Left kidney (tissue), 2 donors: ENCODE results near the gene RSRC1. TPM values are rescaled to one million over a fixed set of nuclear protein-coding genes. Genes with fewer than 3 reads are reported as not detected.
"Not testable (repeated sequence)": the region's sequence is repeated elsewhere in the genome, so short reads cannot be mapped to it uniquely, and the experiment has no call there.

Source experiments
- DNase-seq: peaks from one replicate; pipeline ENCODE4 v3.0.0-alpha.2; 2013
- polyA plus RNA-seq: library from polyadenylated mRNA; unstranded; fragments of 120-200 nt; gene quantifications from one replicate; pipeline ENCODE4 v1.2.1, GENCODE V29; 2013; ENCODE audit not compliant: insufficient read length

Gene RSRC1
- polyA plus RNA-seq, 1 donor: 40.0 TPM

DNA sequence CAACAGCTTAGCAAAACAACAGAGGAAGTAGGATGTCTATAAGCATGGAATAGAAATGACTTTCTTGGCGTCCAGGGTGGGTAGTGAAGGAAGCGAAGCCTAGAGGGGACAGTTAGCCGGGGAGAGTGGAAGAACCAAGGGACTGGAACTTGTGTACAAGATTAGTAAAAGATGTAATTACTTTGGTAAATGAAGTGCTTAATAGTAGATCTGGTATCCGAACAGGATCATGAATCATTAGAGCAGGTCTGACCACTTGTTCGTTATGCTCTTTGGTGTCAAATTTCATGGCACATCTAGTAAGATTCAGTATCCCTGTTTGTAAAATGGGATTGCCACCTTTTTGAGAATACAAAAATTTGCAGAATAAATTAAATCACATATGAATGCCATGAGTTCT, 348.6 kb downstream of the RSRC1 start:
- DNase-seq: peak; percentile 11

DNA sequence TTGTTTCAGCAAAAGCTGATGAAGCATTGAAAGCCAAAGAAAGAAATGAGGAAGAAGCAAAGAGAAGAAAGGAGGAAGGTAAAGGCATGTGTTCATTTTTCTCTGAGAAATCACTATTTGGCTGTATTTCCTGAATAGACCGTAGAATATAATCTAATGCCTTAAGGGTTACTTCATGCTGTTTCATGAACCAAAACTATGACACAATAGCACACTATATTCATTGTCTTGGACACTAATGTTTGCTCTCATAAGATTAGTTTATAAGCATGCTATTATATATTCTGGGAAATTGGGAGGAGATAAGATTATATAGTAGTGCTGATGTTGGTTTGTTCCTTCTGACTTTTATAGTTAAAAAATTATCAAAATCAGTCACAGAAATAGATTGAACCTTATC, 351.0 kb downstream of the RSRC1 start:
- DNase-seq: no peak

GRCh38 chr3:158463556-158463955, 353.7 kb downstream of the RSRC1 start:
- DNase-seq: no peak

- no peak for DNase-seq
Measured at GRCh38 chr3:158465074-158465473, 355.2 kb downstream of the RSRC1 start.

GRCh38 chr3:158470944-158471638, 361.2 kb downstream of the RSRC1 start:
- DNase-seq: no peak

- no peak for DNase-seq
Measured at GRCh38 chr3:158471639-158472294, 361.9 kb downstream of the RSRC1 start.

DNA sequence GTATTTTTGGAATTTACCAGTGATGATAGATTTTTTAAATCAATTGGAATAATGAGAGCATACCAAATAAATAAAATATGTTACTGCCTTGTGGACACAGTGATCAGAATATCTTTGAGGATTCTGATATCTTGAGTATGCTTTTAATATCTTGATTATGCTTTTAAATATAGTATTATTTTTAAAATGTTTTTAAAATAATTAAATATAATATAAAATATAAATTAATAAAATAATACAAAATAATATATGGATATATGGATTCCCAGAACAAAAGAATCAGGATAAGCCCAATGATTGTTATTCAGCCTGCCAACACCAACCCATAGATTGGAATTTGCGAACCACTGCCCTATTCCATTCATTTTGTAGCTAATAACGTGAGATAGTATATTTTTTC, 369.2 kb downstream of the RSRC1 start:
- no peak for DNase-seq

- no peak for DNase-seq
Measured at GRCh38 chr3:158483701-158484235, 373.9 kb downstream of the RSRC1 start.

GRCh38 chr3:158486200-158486599, 376.3 kb downstream of the RSRC1 start:
- DNase-seq: no peak

DNA sequence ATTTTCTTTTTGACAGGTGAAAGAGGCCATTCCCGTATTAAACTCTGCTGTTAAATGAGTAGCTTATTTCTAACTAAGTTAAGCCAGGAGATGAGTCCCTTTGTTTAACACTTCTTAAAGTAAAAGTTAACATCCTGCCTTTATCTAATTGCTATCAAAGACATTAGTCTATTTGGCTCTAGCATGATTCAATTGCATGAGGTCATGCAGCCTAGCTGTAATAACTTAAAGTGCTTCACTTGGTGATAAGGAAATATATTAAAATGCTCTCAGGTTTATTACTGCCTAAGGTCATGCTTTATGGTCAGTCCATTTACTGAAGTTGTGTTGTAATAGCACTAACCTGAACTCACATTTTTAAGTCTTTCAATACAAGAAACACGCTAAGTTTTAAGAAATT, 378.8 kb downstream of the RSRC1 start:
- DNase-seq: no peak

GRCh38 chr3:158489181-158489580, 379.3 kb downstream of the RSRC1 start:
- DNase-seq: no peak

GRCh38 chr3:158491968-158492367, 382.1 kb downstream of the RSRC1 start:
- DNase-seq: no peak

DNA sequence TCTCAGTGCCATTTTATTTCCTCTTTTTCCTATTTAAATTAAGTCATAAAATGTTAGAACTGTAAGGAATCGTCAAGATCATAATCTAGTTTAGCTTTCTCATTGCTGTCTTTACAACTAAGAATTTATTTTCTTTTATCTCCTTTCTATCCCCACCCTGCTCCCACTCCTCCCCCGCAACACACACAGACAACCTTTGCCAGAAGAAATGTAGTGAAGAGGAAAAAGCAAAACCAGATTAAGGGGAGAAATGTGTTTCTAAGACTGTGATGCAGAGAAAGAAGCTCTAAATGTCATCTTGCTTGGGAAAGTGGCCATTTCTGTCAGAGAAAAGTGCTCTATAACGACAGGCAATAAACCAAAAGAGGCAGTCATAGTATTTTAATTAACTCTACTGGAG, 382.8 kb downstream of the RSRC1 start:
- DNase-seq: peak; percentile 15

DNA sequence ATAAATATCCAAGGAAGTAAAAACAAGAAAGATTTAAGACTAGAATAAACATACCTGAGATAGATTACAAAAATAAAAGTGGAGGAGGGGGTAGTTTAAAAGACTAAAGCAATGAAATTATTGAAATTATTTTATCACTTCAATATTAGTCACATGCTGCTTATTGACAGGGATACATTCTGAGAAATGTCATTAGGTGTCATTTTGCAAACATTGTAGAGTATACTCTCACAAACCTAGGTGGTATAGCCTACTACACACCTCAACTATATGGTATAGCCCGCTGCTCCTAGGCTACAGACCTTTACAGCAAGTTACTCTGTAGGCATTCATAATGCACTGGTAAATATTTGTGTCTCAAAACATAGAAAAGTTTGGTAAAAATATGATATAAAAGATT, 384.0 kb downstream of the RSRC1 start:
- no peak for DNase-seq

GRCh38 chr3:158494673-158495072, 384.8 kb downstream of the RSRC1 start:
- DNase-seq: no peak

GRCh38 chr3:158495398-158495902, 385.6 kb downstream of the RSRC1 start:
- DNase-seq: not testable (repeated sequence)

DNA sequence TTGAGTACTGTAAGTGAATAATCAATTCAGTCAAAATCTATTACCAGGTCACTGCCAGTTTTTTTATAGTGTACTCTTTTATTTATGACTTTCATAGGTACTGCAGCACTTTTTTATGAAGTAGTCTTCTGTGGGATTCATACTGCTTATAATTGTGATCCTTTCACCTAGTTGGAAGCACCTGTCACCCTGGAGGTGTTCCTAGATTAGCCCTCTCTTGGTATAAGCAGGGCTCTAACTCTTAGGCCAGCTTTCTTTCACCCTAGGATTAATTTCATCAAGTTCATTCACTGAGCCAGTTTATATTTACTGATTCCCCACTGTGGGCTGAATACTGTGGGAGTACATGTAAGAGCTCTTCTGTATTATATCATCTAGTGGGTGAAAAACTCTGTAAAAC, 395.2 kb downstream of the RSRC1 start:
- DNase-seq: no peak

GRCh38 chr3:158506456-158506855, 396.6 kb downstream of the RSRC1 start:
- no peak for DNase-seq

DNA sequence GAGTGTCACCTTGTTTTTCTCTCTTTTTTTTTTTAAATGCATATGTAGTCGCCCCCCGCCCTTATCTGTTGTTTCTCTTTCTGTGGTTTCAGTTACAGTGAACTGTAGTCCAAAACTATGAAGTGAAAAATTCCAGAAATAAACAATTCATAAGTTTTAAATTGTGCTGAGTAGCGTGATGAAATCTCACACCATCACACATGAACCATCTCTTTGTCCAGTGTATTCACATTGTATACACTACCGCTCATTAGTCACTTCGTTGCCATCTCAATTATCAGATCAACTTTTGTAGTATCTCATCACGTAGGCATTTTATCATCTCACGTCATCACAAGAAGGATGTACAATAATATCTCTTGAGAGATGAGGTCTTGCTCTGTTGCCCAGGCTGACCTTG, 398.6 kb downstream of the RSRC1 start:
- DNase-seq: no peak

- DNase-seq: no peak
Measured at GRCh38 chr3:158509891-158510290, 400.0 kb downstream of the RSRC1 start.

GRCh38 chr3:158516729-158517128, 406.8 kb downstream of the RSRC1 start:
- not testable (repeated sequence) for DNase-seq

DNA sequence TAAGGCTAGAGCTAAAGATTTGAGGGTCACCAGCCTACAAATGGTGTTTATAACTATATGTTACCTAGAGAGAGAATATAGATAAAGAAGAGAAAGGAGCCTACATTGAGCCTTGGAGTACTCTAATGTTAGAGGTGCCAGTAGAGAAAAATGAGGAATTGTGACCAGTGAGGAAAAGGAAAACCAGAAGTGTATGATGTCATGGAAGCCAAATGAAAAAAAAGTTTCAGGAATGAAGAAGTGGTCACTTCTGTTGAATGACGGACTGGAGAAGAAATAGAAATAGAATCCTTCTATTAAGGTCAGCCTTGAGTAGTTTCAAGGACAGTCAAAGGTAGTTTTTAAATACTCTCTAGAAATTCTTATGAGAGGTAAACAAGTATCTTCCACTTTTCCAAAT, 409.9 kb downstream of the RSRC1 start:
- DNase-seq: no peak

DNA sequence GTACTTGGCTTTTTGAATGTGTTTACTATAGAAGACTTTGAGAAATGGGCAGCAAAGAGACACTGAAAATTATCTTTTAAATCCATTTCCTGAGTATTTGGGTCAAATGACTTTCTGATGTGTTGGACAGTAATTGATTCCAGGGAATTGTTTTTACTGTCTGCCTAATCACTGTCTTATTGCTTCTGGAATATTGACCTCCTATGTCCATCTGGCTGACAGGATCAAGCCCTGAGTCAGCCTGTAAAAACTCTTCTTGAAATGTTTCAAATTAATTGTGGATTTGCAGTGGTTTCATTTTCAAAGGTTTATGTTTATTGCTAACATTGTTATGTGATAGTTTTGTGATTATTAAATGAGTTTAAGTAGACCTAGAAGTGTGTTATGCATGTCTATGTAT, 410.5 kb downstream of the RSRC1 start:
- no peak for DNase-seq
